H1 (cell line): ENCODE data around the gene PREX1. TPM values are rescaled to one million over a fixed set of nuclear protein-coding genes. Genes with fewer than 3 reads are reported as not detected.

Source experiments
- BCL11A ChIP-seq, 2 experiments: IDR thresholded peaks; one replicate each; pipeline ENCODE4 v1.6.1; 2011; ENCODE audit warnings: low read depth in 2 of 2, low read length in 2 of 2, mild to moderate bottlenecking in 2 of 2
- CBX8 ChIP-seq: fragments of 300-800, 300-1000 bp; sonication (generic); IDR thresholded peaks from 2 replicates; pipeline ENCODE4 v1.7.1; 2016; ENCODE audit warnings: low read depth, low read length, borderline replicate concordance
- CHD1 ChIP-seq: IDR thresholded peaks from 2 replicates; pipeline ENCODE4 v1.6.1; 2012; ENCODE audit warnings: low read depth, low read length, improper control_type of control experiment
- CREB1 ChIP-seq: IDR thresholded peaks from 2 replicates; pipeline ENCODE4 v1.6.1; 2012; ENCODE audit warnings: inconsistent platforms
- EZH2 ChIP-seq: fragments of 200-600 bp; sonication (generic); IDR thresholded peaks from 2 replicates; pipeline ENCODE4 v1.7.1; 2012; ENCODE audit warnings: low read depth, mild to moderate bottlenecking, moderate library complexity, low read length, inconsistent platforms; ENCODE audit not compliant: severe bottlenecking
- FOSL1 ChIP-seq: IDR thresholded peaks from 2 replicates; pipeline ENCODE4 v1.6.1; 2011; ENCODE audit warnings: mild to moderate bottlenecking, low read depth, low read length, moderate library complexity; ENCODE audit not compliant: insufficient read depth
- GABPA ChIP-seq: IDR thresholded peaks from 2 replicates; pipeline ENCODE4 v1.6.1; 2011; ENCODE audit warnings: mild to moderate bottlenecking, low read length, moderate library complexity, borderline replicate concordance; ENCODE audit not compliant: insufficient read depth
- GTF2F1 ChIP-seq: IDR thresholded peaks from 2 replicates; pipeline ENCODE4 v1.6.1; 2012; ENCODE audit warnings: low read depth, low read length, improper control_type of control experiment, borderline replicate concordance
- KDM5A ChIP-seq: fragments of 200-600 bp; IDR thresholded peaks from 2 replicates; pipeline ENCODE4 v1.7.1; 2012; ENCODE audit warnings: mild to moderate bottlenecking, low read length, inconsistent platforms, mixed read lengths
- NANOG ChIP-seq: IDR thresholded peaks from 2 replicates; pipeline ENCODE4 v1.6.1; 2011; ENCODE audit warnings: low read length, low read depth, mild to moderate bottlenecking, inconsistent platforms; ENCODE audit not compliant: insufficient read depth, poor library complexity, severe bottlenecking
- POLR2AphosphoS5 ChIP-seq: IDR thresholded peaks from 2 replicates; pipeline ENCODE4 v1.6.1; 2011; ENCODE audit warnings: low read depth, low read length
- SIRT6 ChIP-seq: IDR thresholded peaks from one replicate; pipeline ENCODE4 v1.7.1; 2012; ENCODE audit warnings: low read length, inconsistent platforms
- SP2 ChIP-seq: IDR thresholded peaks from 2 replicates; pipeline ENCODE4 v1.6.1; 2012; ENCODE audit warnings: mild to moderate bottlenecking, low read length, inconsistent platforms
- SP4 ChIP-seq: IDR thresholded peaks from 2 replicates; pipeline ENCODE4 v1.6.1; 2012; ENCODE audit warnings: low read length, inconsistent platforms
- TAF1 ChIP-seq: IDR thresholded peaks from 2 replicates; pipeline ENCODE4 v1.6.1; 2011; ENCODE audit warnings: mild to moderate bottlenecking, low read depth, low read length
- TBP ChIP-seq: IDR thresholded peaks from 2 replicates; pipeline ENCODE4 v1.6.1; 2011; ENCODE audit warnings: low read depth, low read length, improper control_type of control experiment
- TCF12 ChIP-seq: IDR thresholded peaks from 2 replicates; pipeline ENCODE4 v1.6.1; 2011; ENCODE audit warnings: low read depth, mild to moderate bottlenecking, low read length
- ZNF274 ChIP-seq: IDR thresholded peaks from 2 replicates; pipeline ENCODE4 v1.7.0; 2012; ENCODE audit warnings: low read length, borderline replicate concordance; ENCODE audit errors: extremely low read depth
- polyA plus RNA-seq, 7 experiments: library from polyadenylated mRNA; depleted of rRNA in 3 of 7; stranded (reverse) in 5 of 7; unstranded in 2 of 7; fragments of >200 nt in 5 of 7; fragments of 200-250 nt in 2 of 7; gene quantifications; 1 replicate in 5 of 7; 2 replicates in 1 of 7; 4 replicates in 1 of 7; pipeline versions ENCODE4 v1.2.1 to v1.2.3, GENCODE V29; 2011 to 2013; ENCODE audit warnings: missing spikeins in 2 of 7, mixed read lengths in 2 of 7
- total RNA-seq: library from RNA; stranded (reverse); fragmentation: NEBNext Ultra II Directional; extraction: Animal tissue kit (Norgen Biotek cat#: 25700); gene quantifications from 2 replicates; pipeline ENCODE4 v1.2.1, GENCODE V29; 2021
- TF ChIP-seq, protein P1 (sequence below): IDR thresholded peaks from 2 replicates; pipeline ENCODE4 v1.6.1; 2011; ENCODE audit warnings: low read depth, mild to moderate bottlenecking, low read length; ENCODE audit not compliant: insufficient read depth
- TF ChIP-seq, protein P2 (sequence below), 3 experiments: IDR thresholded peaks; 1 replicate in 2 of 3; 2 replicates in 1 of 3; pipeline versions ENCODE4 v1.5.1 to v1.6.1; 2011; ENCODE audit warnings: low read length in 3 of 3, mild to moderate bottlenecking in 3 of 3, inconsistent platforms in 2 of 3, low read depth in 1 of 3, moderate library complexity in 1 of 3; ENCODE audit not compliant: insufficient read depth in 1 of 3; ENCODE audit errors: control extremely low read depth in 1 of 3

Gene PREX1
- total and polyA plus RNA-seq, 2 of the 8 experiments (the other 6 are each of a cell fraction or from before 2014, with no cell fraction given), result 10.7 to 12.8 TPM

DNA sequence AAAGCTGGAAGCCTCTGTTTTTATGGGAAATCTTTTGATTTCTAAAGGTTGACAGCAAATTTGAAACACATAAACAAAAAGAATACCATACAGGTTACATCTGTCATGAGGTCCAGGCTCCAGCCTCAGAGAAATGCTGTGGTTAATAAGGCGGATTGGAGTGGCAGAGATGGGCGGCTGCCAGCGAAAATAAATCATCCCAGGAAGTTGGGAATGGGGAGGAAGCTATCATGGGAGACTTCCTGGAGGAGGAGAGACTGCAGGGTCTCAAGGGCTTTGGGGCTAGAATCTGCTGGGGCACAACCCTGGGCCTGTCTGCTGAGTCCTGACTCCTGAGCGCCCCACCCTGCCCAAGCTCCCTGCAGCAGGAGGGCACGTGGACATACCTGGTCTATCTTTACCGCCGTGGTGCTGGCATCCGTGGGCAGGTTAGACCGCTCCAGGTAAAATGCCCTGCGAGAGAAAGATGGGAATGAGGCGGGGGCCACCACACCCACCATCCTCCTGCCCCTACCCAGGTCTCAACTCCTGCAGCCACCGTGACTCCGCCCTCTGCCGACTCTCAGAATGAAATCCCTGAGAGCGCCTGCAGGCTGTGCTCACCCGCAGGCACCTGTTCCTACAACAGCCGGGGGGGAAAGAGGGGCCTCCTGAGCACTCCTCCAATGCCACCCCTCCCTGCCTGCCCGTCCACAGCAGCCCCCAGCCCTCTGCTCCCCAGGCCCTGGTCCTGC lies 197.3 kb downstream of the PREX1 start (continued):
- TF ChIP-seq TAF1 (no peak), CBX8 (no peak), SP2 (no peak), TCF12 (0 out of 2 replicates have a peak, but pooled peaks have one; percentile 23), CHD1 (no peak), NANOG (no peak), GTF2F1 (no peak), CREB1 (no peak), BCL11A (IDR thresholded peaks at IDR 0.05; ENCODE audit: low read depth in 2 of 2, low read length in 2 of 2) (no peak), KDM5A (no peak), SIRT6 (no peak), ZNF274 (no peak), SP4 (no peak), TBP (no peak), POLR2AphosphoS5 (no peak), EZH2 (no peak), GABPA (0 out of 2 replicates have a peak, but pooled peaks have one; percentile 24), FOSL1 (no peak)
- TF ChIP-seq, protein P1, sequence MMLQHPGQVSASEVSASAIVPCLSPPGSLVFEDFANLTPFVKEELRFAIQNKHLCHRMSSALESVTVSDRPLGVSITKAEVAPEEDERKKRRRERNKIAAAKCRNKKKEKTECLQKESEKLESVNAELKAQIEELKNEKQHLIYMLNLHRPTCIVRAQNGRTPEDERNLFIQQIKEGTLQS, result no peak
- TF ChIP-seq, protein P2, sequence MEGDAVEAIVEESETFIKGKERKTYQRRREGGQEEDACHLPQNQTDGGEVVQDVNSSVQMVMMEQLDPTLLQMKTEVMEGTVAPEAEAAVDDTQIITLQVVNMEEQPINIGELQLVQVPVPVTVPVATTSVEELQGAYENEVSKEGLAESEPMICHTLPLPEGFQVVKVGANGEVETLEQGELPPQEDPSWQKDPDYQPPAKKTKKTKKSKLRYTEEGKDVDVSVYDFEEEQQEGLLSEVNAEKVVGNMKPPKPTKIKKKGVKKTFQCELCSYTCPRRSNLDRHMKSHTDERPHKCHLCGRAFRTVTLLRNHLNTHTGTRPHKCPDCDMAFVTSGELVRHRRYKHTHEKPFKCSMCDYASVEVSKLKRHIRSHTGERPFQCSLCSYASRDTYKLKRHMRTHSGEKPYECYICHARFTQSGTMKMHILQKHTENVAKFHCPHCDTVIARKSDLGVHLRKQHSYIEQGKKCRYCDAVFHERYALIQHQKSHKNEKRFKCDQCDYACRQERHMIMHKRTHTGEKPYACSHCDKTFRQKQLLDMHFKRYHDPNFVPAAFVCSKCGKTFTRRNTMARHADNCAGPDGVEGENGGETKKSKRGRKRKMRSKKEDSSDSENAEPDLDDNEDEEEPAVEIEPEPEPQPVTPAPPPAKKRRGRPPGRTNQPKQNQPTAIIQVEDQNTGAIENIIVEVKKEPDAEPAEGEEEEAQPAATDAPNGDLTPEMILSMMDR (IDR thresholded peaks at IDR 0.05; ENCODE audit: control extremely low read depth in 1 of 3, insufficient read depth in 1 of 3, low read depth in 1 of 3, low read length in 3 of 3), result peak; percentile 16 to 28 (median 25); a peak in 3 of 4 replicates
